GM12873 (cell line): ENCODE measurements around the gene IL2RG.
A peak's percentile ranks its signal among the peaks of the same experiment; 100 is the strongest.

Experiments
- TF ChIP-seq, protein P1 (sequence below): IDR thresholded peaks from 2 replicates; pipeline ENCODE4 v1.5.1; 2012; ENCODE audit warnings: low read depth, mild to moderate bottlenecking, moderate library complexity, low read length, control low read depth; ENCODE audit not compliant: insufficient read depth; ENCODE audit errors: missing control alignments

Gene IL2RG

DNA sequence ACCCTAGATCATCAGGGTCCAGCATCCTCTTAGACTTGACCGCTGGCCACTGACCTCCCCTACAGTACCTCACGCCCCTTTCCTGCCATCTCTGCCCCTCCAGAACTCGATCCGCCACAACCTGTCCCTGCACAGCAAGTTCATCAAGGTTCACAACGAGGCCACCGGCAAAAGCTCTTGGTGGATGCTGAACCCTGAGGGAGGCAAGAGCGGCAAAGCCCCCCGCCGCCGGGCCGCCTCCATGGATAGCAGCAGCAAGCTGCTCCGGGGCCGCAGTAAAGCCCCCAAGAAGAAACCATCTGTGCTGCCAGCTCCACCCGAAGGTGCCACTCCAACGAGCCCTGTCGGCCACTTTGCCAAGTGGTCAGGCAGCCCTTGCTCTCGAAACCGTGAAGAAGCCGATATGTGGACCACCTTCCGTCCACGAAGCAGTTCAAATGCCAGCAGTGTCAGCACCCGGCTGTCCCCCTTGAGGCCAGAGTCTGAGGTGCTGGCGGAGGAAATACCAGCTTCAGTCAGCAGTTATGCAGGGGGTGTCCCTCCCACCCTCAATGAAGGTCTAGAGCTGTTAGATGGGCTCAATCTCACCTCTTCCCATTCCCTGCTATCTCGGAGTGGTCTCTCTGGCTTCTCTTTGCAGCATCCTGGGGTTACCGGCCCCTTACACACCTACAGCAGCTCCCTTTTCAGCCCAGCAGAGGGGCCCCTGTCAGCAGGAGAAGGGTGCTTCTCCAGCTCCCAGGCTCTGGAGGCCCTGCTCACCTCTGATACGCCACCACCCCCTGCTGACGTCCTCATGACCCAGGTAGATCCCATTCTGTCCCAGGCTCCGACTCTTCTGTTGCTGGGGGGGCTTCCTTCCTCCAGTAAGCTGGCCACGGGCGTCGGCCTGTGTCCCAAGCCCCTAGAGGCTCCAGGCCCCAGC lies 10.5 kb downstream of the IL2RG start:
- TF ChIP-seq, protein P1, sequence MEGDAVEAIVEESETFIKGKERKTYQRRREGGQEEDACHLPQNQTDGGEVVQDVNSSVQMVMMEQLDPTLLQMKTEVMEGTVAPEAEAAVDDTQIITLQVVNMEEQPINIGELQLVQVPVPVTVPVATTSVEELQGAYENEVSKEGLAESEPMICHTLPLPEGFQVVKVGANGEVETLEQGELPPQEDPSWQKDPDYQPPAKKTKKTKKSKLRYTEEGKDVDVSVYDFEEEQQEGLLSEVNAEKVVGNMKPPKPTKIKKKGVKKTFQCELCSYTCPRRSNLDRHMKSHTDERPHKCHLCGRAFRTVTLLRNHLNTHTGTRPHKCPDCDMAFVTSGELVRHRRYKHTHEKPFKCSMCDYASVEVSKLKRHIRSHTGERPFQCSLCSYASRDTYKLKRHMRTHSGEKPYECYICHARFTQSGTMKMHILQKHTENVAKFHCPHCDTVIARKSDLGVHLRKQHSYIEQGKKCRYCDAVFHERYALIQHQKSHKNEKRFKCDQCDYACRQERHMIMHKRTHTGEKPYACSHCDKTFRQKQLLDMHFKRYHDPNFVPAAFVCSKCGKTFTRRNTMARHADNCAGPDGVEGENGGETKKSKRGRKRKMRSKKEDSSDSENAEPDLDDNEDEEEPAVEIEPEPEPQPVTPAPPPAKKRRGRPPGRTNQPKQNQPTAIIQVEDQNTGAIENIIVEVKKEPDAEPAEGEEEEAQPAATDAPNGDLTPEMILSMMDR = no peak

DNA sequence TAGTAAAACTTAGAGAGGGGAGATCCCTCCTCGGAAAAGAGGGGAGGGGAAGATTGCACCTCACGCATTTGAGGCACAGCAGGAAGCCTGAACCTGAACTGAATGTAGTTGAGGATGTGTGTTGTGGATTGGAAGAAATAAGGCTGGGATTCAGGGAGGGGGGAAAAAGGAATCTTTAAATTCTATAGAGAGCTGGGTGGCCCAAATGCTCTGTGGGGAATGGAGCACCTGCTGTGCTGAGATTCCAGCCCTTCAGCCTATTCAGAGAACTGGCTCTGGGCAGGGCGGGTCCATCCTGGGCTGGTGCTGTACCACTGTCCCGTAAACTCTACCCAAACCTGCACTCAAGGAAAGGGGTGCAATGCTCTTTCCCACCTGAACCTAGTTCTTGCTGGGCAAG lies 11.6 kb downstream of the IL2RG start:
- TF ChIP-seq, protein P1 = no peak

DNA sequence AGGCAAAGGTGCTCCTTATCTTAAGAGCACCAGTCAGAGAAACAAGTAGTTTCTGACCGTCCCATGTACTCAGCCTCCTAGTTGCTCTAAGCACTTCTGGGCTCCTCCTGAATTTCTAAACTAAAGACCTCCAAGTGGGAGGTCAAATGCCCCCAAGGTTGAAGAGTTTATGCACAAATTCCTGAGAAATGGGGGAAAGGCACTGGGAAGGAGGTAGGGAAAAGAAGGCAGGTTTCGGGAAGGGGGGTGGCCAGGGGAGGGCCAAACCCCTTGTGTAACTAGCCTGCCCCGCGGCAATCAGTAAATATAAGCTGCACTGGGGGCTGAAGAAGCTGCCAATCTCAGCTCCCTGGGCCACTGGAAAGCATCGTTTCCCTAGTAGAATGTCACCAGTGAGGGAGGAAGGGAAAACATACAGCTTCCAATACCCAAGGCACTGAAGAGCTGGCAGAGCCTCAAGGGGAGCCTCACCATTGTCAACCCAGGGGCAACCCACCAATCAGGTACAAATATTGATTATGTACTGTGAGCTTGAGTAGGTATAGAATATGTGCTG lies 12.3 kb downstream of the IL2RG start:
- TF ChIP-seq, protein P1 = no peak

- TF ChIP-seq, protein P1 = peak; percentile 64
Measured at GRCh38 chrX:71098302-71098701, 13.1 kb downstream of the IL2RG start.

DNA sequence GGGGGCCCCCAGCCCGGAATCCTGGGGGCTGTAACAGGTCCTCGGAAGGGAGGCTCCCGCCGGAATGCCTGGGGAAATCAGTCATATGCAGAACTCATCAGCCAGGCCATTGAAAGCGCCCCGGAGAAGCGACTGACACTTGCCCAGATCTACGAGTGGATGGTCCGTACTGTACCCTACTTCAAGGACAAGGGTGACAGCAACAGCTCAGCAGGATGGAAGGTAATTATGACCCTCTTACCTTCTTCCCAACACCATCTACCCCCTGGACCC lies 14.7 kb downstream of the IL2RG start:
- TF ChIP-seq, protein P1 = no peak

GRCh38 chrX:71095981-71096759 lies 15.2 kb downstream of the IL2RG start:
- TF ChIP-seq, protein P1 = no peak

- TF ChIP-seq, protein P1 = no peak
Measured at GRCh38 chrX:71095555-71095980, 15.8 kb downstream of the IL2RG start, which contains the start of gene FOXO4. Gene FOXO4, plus strand, starts transcription at chrX:71095851. Its CDS starts 678 bp downstream, at chrX:71096529.
